GM21390 (cell line): ENCODE measurements around the gene FBXO3.
A peak's percentile ranks its signal among the peaks of the same experiment; 100 is the strongest.

Experiments
- ATAC-seq: cut with Tn5 transposase; IDR thresholded peaks from one replicate; pipeline ENCODE4 v1.9.1; 2021; ENCODE audit not compliant: unreplicated experiment

The FBXO3 gene

GRCh38 chr11:33703788-33704187 lies 70.5 kb downstream of the FBXO3 start:
- no peak for ATAC-seq

- ATAC-seq = no peak
Measured at GRCh38 chr11:33703234-33703633, 71.1 kb downstream of the FBXO3 start.

- ATAC-seq = no peak
Measured at GRCh38 chr11:33701302-33702230, 72.8 kb downstream of the FBXO3 start.

GRCh38 chr11:33700502-33701271 lies 73.6 kb downstream of the FBXO3 start, which contains the start of gene C11orf91:
TSS of gene C11orf91 (minus strand) at chr11:33700826. CDS start at chr11:33700740, 86 bp downstream.
- peak; percentile 86 for ATAC-seq

- no peak for ATAC-seq
Measured at GRCh38 chr11:33700063-33700501, 74.2 kb downstream of the FBXO3 start.

- ATAC-seq = no peak
Measured at GRCh38 chr11:33699515-33700062, 74.7 kb downstream of the FBXO3 start.

- ATAC-seq = no peak
Measured at GRCh38 chr11:33698921-33699320, 75.4 kb downstream of the FBXO3 start.

- no peak for ATAC-seq
Measured at GRCh38 chr11:33697997-33698396, 76.3 kb downstream of the FBXO3 start.

GRCh38 chr11:33696931-33697638 lies 77.2 kb downstream of the FBXO3 start:
- ATAC-seq = no peak

GRCh38 chr11:33696411-33696810 lies 77.9 kb downstream of the FBXO3 start:
- ATAC-seq = no peak

GRCh38 chr11:33695051-33695566 lies 79.2 kb downstream of the FBXO3 start:
- no peak for ATAC-seq

- ATAC-seq = no peak
Measured at GRCh38 chr11:33694346-33695050, 79.8 kb downstream of the FBXO3 start.

GRCh38 chr11:33692541-33692940 lies 81.8 kb downstream of the FBXO3 start:
- ATAC-seq = no peak

GRCh38 chr11:33692013-33692504 lies 82.3 kb downstream of the FBXO3 start:
- no peak for ATAC-seq

- ATAC-seq = no peak
Measured at GRCh38 chr11:33691066-33691864, 83.1 kb downstream of the FBXO3 start.
